Epithelial cell of esophagus (primary cell): ENCODE results near the gene RTTN.

Experiments
- DNase-seq: peaks from one replicate; pipeline ENCODE4 v3.0.0; 2010; ENCODE audit warnings: low read depth
- H3K4me3 ChIP-seq: 2 replicates; pipeline ENCODE4 v1.5.1; 2011; ENCODE audit warnings: mild to moderate bottlenecking, low read length, control low read depth
- TF ChIP-seq, protein P1 (sequence below): IDR thresholded peaks from 2 replicates; pipeline ENCODE4 v1.5.1; 2011; ENCODE audit warnings: low read depth, mild to moderate bottlenecking, low read length, control low read depth, inconsistent platforms; ENCODE audit not compliant: insufficient read depth; ENCODE audit errors: missing control alignments

RTTN gene

DNA sequence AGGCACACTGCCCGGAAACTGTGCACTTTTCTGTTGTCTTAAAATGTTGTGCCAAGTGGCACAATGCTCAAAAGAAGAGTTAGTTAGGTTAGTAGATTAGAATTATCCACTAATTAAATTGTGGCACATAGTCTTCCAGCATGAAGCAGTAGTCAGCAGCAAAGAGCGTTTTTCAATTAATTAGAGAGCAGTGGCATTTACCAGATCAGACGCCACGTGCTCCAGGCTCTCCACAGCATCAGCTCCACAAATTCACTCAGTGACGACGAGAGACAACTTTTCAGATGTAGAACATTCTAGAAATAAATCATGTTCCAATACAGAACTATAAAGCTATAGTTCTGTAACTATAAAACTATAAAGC lies 16.4 kb upstream of the RTTN start:
- DNase-seq, result no peak
- TF ChIP-seq, protein P1, sequence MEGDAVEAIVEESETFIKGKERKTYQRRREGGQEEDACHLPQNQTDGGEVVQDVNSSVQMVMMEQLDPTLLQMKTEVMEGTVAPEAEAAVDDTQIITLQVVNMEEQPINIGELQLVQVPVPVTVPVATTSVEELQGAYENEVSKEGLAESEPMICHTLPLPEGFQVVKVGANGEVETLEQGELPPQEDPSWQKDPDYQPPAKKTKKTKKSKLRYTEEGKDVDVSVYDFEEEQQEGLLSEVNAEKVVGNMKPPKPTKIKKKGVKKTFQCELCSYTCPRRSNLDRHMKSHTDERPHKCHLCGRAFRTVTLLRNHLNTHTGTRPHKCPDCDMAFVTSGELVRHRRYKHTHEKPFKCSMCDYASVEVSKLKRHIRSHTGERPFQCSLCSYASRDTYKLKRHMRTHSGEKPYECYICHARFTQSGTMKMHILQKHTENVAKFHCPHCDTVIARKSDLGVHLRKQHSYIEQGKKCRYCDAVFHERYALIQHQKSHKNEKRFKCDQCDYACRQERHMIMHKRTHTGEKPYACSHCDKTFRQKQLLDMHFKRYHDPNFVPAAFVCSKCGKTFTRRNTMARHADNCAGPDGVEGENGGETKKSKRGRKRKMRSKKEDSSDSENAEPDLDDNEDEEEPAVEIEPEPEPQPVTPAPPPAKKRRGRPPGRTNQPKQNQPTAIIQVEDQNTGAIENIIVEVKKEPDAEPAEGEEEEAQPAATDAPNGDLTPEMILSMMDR, result no peak
- no peak overlapping the region for H3K4me3 ChIP-seq

DNA sequence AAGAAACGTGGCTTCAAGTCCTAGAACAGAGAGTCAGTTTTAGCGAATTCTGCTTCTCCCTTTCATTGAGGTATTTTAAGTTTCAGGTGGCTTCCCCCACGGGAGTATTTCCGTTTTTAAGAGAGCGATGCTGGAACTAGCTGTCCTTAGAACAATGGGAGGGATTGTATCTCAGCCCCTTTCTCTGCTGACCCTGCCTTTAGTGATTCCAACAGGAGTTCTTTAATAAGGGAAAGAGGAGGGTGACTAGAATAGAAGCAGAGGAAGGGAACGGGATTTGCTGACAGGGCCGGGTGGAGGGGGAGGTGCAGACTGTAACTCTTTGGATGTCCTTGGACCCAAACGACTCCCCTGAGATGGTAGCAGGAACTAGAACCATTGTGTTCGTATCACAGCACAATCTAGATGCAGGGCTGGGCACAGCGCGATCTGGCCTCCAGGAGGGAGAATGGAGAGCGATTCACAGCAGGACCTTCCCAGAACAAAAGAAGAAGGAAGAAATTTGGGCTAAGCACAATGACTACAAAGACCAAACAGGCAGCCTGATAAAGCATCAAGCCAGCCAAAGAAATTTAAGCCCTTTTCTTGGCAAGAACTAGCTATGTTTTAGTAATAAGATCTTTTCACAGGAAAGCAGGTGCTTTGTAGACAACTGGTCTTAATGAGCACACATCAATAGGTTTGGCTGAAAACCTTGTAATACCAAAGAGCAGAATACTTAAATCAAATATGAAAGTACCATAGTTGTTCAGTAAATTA lies 15.8 kb upstream of the RTTN start:
- no peak for DNase-seq
- H3K4me3 ChIP-seq, result no peak overlapping the region
- TF ChIP-seq, protein P1, result no peak

DNA sequence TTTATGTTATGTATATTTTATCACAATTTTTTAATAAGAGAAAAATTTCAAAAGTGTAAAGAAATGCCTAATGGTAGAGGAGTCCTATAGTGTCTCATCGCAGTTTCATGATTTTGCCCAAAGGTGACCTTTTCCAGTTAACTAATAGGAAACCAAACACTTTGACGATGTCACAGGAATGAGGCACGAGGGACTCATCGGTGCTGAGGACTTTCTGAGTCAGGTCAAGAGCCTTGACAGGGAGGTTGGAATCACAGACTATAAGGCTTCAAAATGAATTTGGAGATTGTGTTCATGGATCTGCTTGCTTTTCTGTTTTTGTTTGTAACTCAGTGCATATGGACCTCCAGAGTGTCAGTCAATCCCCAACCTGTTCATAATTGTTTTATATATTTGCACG lies 15.1 kb upstream of the RTTN start:
- no peak overlapping the region for H3K4me3 ChIP-seq
- DNase-seq, result no peak
- TF ChIP-seq, protein P1, result no peak

DNA sequence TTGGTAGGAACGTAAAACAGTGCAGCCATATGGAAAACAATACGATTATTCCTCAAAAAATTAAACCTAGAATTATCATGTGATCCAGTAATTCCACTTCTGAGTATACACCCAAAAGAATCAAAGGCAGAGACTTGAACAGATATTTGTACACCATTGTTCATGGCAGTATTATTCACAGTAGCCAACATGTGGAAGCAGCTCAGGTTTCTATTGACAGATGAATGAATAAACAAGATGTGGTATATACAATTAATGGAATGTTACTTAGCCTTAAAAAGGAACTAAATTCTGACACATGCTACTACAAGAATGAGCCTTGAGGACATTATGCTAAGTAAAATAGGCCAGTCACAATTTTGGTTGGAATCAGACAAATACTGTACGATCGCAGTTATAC lies 14.2 kb upstream of the RTTN start:
- no peak overlapping the region for H3K4me3 ChIP-seq
- TF ChIP-seq, protein P1, result no peak
- peak; percentile 49 for DNase-seq

DNA sequence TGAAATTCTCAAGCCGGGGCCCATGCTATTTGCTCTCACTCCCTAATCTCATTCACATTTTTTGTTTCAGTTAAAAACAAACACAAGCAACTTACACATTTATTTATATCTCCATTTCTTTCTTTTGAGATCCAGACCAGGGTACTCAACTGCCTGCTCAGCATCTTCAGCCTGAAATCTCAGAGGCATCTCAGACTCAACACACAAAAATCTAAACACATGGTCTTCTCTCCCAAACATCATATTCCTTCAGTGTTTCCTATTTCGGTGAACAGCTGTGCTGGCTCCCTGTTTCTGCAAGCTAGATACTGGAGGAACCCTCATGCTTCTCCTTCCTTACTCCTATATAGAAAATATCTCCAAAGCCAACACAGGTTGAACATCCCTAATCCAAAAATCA lies 11.3 kb upstream of the RTTN start:
- TF ChIP-seq, protein P1, result no peak
- no peak overlapping the region for H3K4me3 ChIP-seq
- DNase-seq, result no peak

DNA sequence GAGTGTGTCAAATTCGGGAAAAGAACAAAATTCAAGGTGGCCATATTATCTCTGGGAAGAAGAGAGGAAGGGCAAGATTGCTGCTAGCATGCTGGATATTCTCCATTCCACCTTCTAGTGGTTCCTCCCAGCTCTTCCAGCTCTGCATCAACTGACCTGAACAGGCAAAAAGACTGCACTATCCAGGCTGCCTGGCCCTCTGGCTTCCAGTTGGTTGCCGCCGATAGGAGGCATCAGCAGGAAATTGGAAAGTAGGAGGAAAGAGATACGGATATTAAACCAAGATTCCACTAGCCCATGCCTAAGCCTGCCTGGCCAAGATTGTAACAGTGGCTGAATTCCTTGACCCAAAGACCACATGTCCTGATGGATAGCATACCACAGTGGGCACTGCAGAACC lies 1.7 kb upstream of the RTTN start:
- DNase-seq, result no peak
- TF ChIP-seq, protein P1, result no peak
- H3K4me3 ChIP-seq, result no peak overlapping the region

DNA sequence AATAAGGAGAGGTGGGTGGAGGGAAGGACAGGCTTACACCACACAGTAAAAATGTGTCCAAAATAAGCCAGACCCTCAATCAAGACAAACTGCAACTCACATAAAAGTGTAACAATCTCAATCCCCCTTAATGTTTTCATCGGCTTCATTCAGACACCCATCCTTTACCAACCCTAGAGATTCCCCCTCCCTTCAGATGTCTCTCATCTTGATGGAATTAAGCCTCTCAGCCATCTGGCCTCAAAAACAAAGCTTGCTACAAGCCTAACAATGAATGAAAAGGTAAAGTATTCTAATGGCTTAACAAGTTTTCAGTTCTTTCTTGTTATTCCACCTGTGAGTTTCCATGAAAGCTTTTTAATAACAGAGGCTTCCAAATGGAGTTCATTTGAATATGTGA lies 5.2 kb downstream of the RTTN start:
- TF ChIP-seq, protein P1, result no peak
- no peak overlapping the region for H3K4me3 ChIP-seq
- DNase-seq, result no peak
